ENCODE measurements around the gene TUBA4A.

TUBA4A gene

GRCh38 chr2:219225350-219225749, 28.4 kb downstream of the TUBA4A start:
- DNase-seq (ENCODE audit: low read depth), result no peak

GRCh38 chr2:219223831-219224610, 29.7 kb downstream of the TUBA4A start:
- no peak for DNase-seq (ENCODE audit: low read depth)
- H3K4me3 ChIP-seq (ENCODE audit: control insufficient read depth, low read depth, low read length), result no peak overlapping the region
- TF ChIP-seq, protein P1, sequence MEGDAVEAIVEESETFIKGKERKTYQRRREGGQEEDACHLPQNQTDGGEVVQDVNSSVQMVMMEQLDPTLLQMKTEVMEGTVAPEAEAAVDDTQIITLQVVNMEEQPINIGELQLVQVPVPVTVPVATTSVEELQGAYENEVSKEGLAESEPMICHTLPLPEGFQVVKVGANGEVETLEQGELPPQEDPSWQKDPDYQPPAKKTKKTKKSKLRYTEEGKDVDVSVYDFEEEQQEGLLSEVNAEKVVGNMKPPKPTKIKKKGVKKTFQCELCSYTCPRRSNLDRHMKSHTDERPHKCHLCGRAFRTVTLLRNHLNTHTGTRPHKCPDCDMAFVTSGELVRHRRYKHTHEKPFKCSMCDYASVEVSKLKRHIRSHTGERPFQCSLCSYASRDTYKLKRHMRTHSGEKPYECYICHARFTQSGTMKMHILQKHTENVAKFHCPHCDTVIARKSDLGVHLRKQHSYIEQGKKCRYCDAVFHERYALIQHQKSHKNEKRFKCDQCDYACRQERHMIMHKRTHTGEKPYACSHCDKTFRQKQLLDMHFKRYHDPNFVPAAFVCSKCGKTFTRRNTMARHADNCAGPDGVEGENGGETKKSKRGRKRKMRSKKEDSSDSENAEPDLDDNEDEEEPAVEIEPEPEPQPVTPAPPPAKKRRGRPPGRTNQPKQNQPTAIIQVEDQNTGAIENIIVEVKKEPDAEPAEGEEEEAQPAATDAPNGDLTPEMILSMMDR (conservative IDR thresholded peaks at IDR 0.05; ENCODE audit: control insufficient read depth, insufficient read depth, low read depth, low read length), result no peak

More at GRCh38 chr2:219225350-219225749, 28.4 kb downstream of the TUBA4A start:
- TF ChIP-seq, protein P1 (conservative IDR thresholded peaks at IDR 0.05; ENCODE audit: control insufficient read depth, insufficient read depth, low read depth, low read length), result no peak
- no peak overlapping the region for H3K4me3 ChIP-seq (ENCODE audit: control insufficient read depth, low read depth, low read length)

DNA sequence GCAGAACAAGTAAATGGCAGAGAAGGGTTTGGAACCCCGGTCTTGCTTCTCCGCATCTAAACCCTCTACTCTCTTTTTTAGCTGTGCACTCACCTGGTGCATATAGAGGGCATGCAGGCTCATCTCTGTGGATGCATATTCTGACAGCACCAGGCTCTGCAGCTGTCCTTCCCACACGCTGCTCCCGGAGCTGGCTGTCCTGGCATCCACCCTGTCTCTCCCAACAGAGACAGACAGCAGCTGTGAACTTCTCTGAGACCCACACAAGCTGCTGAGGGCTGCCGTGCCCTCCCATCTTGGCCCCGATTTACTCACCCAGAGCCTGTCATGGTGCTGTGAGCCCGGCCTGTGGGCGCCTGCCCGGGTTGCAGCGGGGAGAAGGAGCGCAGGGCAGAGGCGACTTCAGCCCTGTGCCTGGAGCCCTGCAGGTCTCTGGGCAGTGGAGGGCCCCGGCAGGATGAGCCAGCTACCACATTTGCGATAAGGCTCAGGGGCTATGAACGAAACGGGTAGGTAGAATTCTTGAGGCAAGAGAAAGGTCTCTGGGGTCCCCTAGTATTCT, 31.7 kb downstream of the TUBA4A start:
- DNase-seq (ENCODE audit: low read depth), result no peak
- TF ChIP-seq, protein P1 (conservative IDR thresholded peaks at IDR 0.05; ENCODE audit: control insufficient read depth, insufficient read depth, low read depth, low read length), result no peak
- no peak overlapping the region for H3K4me3 ChIP-seq (ENCODE audit: control insufficient read depth, low read depth, low read length)

DNA sequence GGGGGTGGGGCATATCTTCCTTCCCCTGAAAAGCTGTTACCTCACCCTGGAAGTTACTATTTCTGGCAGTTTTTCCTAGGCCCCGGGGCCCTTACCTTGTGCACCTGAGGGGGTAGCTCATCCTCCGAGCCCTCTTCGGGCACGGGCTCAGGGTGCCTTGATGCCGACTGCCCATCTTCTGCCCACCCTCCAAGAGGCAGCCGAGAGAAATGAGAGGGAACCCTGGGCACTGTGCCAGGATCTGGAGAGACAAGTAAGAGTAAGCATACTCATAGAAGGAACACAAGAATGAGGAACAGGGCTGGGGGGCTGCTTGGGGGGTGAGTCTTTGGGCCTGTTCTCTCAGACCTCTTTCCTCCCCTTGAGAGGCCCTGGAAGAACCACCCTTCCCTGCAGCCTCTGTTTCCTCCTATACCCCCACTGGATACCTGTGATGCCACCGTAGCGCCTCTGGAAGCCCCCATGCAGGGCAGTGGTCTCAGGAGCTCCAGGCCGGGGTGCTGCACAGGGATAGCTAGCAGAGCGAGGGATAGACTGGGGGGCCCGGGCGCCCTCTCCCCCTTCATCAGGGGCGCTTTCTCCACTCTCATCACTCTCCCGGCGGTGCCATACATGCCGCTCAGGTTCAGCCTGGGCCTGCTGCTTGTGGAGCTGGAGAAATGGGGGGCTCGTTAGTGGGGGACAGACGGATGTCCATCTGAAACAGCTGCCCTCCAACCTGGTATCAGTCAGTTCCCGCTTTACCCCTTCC, 32.9 kb downstream of the TUBA4A start:
- no peak for DNase-seq (ENCODE audit: low read depth)
- no peak overlapping the region for H3K4me3 ChIP-seq (ENCODE audit: control insufficient read depth, low read depth, low read length)
- TF ChIP-seq, protein P1 (conservative IDR thresholded peaks at IDR 0.05; ENCODE audit: control insufficient read depth, insufficient read depth, low read depth, low read length), result no peak

GRCh38 chr2:219219784-219220532, 33.8 kb downstream of the TUBA4A start:
- no peak for DNase-seq (ENCODE audit: low read depth)
- no peak overlapping the region for H3K4me3 ChIP-seq (ENCODE audit: control insufficient read depth, low read depth, low read length)
- TF ChIP-seq, protein P1 (conservative IDR thresholded peaks at IDR 0.05; ENCODE audit: control insufficient read depth, insufficient read depth, low read depth, low read length), result no peak

Measured in fibroblast of mammary gland (primary cell).